ENCODE results near the gene BRCC3.

The BRCC3 gene

DNA sequence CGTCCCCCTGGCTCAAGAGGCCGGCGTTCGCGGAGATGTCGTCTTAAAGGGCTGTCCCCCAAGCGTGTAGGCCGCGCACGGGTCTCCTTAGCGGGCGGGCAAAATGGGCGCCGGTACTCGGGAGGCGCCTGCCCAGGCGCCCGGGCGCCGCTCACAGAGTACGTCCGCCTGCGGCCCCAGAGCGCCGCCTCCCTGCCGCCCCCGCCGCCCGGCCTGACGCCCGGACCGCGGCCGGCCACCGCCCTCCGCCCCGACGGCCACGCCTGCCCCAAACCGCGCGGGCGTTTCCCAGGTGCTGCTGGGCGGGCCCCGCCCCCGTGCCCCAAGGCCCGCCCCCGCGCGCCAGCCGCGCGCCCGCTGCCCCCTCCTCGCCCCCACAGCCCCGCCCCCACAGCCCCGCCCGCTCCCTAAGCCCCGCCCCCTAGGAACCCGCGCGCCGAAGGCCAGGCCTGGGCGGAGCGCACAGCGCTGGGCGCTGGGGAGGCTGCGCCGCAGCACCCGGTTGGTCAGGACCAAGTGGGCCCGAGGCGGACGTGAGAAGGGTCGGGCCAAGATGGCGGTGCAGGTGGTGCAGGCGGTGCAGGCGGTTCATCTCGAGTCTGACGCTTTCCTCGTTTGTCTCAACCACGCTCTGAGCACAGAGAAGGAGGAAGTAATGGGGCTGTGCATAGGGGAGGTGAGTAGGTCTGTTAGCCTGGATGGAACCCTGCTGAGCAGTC, at the start of gene BRCC3, which contains the start of the genes CMC4 and MTCP1:
BRCC3 (plus strand) TSS at position 534 of the 719 bp plus-strand sequence; CDS start at position 554, 20 bp downstream.
CMC4 (minus strand) TSS at position 162 of the 719 bp plus-strand sequence. CDS start 7,113 bp downstream, outside the sequence.
MTCP1 (minus strand) TSS at position 162 of the 719 bp plus-strand sequence. CDS start 5,126 bp downstream, outside the sequence.
- DNase-seq (ENCODE audit: low spot score) = peak; percentile 95

DNA sequence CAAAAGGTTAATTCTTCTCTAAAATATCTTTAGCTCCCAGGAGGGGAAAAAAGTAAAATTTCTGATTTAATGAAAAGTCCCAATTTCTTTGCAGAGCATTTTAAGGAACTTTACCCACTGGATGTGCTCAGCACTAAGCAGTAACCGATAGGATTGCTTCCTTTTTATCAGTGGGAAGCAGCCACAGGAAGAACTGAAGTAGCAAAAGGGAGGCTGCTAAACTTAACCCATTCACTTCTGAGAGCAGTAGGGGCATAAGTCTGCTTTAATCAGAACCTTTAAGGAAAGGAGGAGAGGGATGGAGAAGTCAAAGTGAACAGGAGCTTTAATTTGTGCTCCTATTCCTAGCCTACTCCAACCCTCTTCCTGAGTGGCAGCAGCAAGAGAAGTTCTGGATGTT, 48.7 kb upstream of the BRCC3 start, which contains the start of gene F8:
F8 (minus strand) TSS at position 139 of the 400 bp plus-strand sequence. CDS start 171 bp downstream, outside the sequence.
- DNase-seq (ENCODE audit: low spot score) = no peak

DNA sequence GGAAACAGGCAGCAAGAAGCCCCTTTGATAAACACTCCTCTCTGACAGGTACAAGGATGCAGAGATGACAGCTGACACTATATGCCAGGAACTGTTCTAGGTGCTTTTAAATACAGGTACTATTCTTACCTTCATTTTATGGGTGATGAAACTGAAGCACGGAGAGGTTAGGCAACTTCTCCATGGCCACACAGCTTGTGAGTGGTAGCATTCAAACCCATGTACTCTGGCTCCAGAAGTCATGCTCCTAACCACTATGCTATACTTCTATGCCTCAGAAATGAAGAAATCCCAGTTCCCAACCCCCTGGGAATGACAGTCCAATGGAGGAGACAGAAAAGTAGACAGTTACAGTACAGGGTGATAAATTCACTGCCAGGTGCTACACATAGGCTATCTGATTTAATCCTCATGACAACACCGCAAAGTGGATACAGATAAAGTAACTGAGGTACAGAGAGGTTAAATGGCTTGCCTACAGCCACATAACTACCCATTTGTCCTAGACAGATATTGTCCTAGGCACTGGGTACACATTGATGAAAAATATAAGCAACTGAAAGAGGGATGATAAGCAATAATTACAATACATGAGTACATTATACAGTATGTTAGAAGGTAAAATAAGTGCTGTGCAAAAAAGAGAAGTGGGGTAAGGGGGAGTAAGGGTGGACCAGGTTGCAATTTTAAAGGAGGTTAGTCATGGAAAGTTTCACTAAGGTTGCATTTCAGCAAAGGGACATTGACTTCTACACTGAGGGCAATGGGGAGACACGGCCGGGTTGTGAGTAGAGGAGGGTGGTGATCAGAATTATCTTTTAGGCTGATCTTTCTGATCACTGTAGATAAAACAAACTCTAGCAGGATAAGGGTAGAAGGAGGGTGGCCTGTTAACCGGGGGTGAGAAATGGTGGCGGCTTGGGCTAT, 47.1 kb upstream of the BRCC3 start:
- no peak for DNase-seq (ENCODE audit: low spot score)

DNA sequence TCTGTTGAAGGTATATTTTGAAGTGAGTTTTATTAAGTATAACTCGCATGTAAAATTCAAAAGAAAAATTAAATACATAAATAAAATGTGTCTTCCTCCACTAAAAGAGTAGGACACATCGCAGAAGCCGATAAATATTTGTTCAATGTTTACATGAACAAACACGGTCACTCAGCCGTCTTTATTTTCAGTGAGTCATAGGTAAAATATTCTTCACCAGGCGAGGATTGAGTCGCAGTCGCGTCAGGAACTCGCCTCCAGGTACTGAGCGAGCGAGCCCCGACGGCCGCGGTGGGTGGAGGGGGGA, 44.9 kb upstream of the BRCC3 start:
- DNase-seq (ENCODE audit: low spot score) = no peak

DNA sequence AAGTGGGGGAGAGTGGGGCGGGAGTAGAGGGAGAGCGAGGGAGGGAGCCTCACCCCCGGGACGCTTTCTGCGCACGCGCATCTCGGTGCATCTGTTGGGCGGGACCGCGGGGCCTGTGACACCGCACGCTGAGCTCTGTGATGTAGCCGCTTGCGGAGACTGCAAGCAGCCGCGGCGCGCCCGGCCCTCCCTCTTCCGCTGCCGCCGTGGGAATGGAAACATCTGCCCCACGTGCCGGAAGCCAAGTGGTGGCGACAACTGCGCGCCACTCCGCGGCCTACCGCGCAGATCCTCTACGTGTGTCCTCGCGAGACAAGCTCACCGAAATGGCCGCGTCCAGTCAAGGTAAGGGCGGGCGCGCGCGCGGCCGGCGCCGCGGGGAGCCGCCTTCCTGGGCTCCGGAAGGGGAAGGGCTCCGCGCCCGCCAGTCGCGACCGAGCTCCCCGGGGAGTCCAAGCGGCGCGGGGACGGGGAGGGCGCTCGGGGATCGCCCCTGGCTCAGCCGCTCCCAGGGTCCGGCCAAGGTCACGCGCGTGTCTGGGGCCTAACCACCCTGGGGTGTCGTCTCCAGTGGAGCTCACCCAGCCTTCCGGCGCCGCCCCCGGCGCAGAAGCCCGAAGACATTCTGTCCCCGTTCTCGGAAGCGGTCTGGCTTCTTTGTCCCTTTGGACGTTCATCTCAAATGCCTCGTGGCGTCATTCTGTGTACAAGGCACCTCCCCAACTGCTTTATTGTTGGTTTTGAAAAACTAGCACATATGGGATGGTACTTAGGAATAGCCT, 44.4 kb upstream of the BRCC3 start, which contains the start of gene FUNDC2:
FUNDC2 (plus strand) TSS at position 118 of the 782 bp plus-strand sequence; CDS start at position 213, 95 bp downstream.
- peak; percentile 95 for DNase-seq (ENCODE audit: low spot score)

DNA sequence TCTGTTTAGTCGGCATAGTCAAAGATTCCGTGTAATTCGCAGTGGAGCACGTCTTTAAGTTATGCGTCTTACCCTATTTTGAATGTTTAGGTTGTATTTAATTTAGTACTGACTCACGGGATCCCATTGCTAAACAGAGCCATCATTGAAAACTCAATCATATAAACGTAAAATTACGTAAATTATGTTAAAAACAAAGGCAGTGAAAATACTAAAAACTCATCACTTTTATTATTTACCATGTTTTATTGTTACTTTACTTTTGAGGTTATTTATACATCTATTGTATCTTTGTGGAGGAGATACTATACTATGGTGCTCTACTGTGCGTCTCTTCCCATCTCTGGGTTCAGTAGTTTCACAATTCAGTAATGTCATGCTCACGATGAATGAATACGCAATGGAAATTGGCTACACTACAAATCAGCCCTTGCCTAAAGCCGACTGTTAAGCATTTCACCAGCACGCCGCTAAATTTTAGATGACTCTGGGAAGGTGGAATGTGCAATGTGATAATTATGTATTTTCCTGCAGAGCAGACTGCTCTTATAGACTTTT, 43.7 kb upstream of the BRCC3 start:
- peak; percentile 18 for DNase-seq (ENCODE audit: low spot score)

DNA sequence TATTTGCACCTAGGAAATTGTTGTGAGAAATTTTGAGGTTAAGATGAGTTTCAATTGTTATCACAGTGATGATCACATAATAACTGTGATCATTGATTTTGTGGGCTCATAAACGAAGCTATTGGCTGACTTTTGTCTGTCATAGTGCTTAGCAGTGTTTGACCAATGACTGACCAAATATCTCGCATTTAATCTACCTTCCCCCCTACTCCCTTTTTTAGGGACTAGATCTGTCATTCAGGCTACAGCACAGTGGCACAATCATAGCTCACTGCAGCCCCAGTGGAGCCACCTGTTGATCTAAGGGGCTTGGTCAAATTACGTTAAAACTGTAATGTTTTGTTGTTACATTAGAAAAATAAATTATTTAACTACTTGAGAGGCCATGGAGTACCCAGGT, 43.2 kb upstream of the BRCC3 start:
- no peak for DNase-seq (ENCODE audit: low spot score)

DNA sequence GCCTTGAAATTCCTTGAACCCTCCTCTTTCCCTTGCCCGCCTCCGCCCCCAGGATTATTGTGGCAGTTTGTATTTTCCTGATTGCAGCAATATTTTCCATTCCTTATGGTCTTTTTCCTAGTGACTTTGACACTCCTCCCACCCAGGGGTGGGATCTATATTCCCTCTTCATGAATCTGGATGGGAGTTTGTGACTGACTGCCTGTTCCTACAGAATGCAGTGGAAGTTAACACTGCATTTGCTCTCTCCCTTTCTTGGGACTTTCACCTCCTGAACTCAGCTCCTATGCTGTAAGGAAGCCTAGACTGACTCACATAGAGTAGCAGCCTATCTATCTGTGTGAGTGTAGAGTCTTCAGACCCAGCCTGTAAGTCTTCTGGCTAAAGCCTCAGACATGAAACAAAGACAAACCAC, 42.4 kb upstream of the BRCC3 start:
- peak; percentile 10 for DNase-seq (ENCODE audit: low spot score)

DNA sequence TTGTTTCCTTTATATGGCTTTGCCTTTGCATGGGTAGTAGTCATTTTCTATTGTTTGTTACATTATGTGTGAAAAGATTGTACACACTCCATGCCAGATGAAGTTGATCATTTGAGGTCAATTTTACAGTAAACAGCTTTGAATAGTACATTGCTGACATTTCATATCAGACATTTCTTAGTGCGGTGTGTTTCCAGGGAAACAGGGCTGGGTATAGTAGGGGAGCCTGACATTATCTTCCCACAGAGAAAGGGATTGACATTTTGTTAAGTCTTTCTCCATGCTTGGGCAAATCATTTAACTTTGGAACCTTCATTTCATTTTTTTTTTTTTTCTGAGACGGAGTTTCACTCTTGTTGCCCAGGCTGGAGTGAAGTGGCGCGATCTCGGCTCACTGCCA, 39.7 kb upstream of the BRCC3 start:
- DNase-seq (ENCODE audit: low spot score) = no peak

DNA sequence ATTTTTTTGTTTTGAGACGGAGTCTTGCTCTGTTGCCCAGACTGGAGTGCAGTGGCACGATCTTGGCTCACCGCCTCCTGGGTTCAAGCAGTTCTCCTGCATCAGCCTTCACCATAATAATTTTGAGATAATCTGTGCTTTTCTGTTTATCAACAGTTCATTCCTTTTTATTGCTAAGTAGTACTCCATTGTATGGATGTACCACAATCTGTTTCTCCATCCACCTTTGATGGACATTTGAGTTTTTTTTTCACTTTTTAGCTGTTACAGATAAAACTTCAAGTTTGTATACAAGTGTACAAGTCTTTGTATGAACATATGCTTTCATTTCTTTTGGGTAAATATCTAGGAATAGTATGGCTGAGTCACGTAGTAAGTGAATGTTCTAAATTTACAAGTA, 35.6 kb upstream of the BRCC3 start:
- DNase-seq (ENCODE audit: low spot score) = no peak

DNA sequence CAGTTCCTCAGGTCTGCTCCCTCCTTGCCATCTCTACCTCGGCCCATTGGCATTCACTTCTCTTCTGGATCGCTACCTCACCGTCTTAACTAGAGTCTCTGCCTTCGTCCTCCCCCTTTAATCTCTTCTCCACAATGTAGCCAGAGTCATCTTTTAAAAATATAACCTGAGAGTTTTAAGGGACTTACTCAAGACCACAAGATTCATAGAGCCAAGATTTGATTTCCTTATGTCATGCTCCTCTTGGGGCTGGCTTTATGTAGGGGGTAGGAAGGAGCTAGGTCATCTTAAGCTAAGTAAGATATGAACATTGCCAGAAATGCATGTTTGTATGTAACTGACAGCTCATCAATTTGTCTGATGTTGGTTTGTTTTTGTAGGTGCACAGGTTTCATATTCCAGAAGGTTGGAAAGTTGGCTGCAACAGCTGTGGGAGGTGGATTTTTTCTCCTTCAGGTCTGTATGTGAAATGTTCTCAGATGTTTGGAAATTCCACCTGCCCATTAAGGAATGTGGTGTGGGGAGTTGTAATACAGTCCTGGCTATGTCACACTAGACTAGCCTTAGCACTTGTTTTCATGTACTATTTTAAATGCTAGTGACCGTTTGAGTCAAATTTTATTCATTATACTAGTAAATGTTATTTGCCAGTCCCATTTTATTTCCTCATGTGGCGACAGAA, 25.0 kb upstream of the BRCC3 start:
- no peak for DNase-seq (ENCODE audit: low spot score)

DNA sequence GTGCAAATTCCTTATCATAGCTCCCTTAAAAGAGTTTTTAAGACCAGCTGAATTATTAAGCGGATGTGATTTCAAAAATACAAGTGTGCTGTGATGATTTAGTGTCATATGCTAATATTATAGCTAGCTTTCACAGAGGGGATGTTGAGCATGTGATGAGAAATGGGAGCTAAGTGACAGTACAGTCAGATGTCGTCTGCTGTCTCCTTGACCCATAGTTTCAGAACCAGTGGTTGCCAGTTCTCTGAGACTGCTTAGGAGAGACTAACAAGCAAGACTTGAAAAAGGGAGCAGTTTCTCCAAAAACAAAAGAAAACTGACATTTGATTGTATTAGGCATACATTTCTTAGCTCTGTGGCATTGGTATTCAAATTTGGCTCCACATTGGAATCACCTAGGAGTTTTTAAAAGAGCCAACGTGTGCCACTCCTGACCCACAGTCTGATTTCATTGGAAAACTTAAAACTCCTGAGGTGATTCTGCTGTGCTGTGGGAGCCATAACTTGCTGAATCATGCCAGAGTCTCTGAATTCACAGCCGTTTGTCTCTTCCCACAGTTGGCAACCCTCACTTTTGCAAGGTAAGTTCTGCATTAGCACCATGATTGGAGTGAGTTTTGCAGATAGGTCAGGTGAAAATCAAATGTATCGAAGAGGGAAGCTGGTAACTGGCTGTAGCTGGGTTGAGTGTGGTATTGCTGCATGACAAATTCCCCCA, 24.3 kb upstream of the BRCC3 start:
- no peak for DNase-seq (ENCODE audit: low spot score)

DNA sequence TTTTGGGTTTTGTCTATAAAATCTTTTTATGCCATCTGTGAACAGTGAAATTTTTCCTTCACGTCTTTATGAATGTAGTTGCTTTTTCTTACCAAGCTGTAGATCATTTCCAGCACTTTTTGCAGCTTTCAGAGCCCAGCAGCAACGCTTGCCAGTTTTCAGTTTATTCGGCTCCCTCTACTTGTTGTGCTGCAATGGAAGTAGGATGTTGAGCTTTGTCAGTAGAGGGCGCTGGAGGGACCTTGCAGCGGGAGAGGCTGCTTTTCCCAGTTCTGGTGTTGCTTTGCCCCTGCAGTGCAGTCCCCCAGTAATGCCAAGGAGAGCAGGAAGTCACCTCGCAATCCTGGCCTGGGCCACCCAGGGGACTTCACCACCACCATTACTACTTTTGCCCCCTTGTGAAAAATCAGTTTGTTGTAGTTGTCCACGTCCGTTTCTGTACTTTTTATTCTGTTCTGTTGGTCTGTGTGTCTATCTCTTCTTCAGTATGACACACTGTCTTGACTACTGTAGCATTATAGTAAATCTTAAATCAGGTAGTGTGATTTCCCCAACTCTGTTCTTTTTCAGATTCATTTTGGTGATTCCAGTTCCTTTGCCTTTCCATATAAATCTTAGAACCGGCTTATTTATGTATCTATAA, 22.2 kb upstream of the BRCC3 start:
- DNase-seq (ENCODE audit: low spot score) = peak; percentile 33

DNA sequence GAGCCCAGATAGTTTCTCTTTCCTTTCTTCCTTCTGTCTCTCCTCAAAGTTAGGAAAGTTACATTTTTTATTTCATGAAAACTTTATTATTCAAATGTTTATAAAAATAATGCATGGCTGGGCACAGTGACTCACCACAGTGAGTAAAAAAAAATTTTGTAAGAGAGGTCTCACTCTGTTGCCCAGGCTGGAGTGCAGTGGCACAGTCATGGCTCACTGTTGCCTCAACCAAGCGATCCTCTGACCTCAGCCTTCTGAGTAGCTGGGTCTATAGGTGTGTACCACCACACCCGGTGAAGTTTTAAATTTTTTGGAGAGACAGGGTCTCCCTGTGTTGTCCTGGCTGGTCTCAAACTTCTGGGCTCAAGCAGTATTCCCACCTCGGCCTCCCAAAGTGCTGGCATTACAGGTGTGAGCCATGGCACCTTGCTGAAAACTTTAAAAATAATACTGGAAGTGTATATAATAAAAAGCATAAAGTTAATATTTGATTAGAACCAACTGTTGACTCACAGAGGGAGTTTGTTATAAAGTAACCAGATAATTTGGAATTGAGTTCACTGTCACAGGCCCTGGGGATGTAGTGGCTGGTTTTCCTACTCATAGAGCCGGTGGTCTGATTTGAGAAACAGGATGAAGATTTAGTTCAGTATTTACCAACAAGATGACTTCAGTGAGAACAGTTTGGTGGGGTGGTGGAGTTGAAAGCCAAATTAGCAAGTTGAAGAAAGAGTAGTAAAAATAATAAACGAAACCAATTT, 18.4 kb upstream of the BRCC3 start:
- DNase-seq (ENCODE audit: low spot score) = no peak

DNA sequence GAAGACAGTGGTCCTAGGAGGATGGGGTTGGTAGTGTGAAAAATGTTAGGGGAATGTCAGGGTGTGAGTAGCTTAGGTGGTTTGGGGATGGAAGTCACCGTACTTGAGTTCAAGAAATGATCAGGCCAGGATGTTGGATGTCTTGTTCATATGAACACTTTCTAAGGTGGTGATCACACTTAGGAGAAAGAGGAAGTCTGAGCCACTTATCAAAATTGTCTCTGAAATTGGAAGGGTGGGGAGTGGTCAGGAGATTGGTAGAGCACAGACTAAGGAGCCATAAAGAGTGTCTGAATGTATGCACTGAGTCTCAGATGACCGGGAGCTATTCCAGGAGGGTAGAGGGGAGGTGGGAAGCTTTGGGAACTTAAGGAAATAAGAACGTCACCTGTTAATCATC, 17.7 kb upstream of the BRCC3 start:
- no peak for DNase-seq (ENCODE audit: low spot score)

DNA sequence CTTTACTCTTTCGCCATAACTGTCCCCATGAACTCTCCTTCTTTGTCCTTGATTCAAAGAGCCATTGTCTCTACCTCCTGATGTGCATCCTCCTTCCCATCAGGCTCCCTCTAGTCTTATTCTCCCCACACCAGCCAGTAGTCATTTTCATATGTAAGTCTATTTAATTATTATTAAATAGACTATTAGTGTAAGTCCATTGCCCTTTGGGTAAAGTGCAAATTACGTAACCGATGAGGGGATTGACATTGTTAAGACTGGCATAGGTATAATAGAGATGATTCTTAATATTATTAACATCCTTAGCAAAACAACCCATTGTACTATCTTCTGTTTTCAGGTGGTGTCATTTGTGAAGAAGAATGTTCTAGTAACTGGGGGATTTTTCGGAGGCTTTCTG, 17.1 kb upstream of the BRCC3 start:
- no peak for DNase-seq (ENCODE audit: low spot score)

DNA sequence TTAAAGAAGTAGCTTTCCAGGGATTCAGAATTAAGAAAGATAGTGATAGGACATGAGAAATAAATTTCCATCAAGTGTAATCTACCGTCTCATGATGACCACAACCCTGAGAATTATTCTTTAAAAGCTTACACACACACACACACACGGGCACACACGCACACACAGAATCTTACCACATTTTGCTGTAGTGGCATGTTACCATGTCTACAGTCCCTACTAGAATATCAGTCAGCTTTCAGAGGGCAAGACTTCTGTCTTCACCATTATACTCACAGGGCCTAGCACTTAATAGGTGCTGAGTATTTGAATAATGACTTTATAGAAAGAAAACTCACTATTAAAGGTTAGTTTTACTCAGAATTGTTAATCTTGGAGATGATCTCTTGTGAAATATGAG, 15.8 kb upstream of the BRCC3 start:
- DNase-seq (ENCODE audit: low spot score) = no peak

DNA sequence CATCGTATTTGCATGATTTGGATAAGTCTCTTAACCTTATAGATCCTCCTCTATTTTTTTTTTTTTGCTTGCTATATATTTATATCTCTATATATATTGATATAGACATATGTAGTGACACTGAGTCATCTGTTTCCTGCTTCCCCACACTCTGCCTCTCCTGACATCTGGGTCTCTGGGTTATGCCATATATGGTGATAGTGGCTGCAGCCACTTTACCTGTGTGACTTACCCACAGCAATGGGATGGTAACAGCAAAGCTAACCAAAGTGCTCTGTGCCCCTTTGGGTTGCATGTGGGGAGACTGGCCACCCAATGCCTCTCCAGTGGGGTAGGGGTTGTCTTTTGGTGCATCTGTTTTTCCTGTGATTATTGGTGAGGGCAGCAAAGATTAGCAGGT, 14.8 kb upstream of the BRCC3 start:
- DNase-seq (ENCODE audit: low spot score) = no peak
